ENCODE measurements around the gene ZNF316. TPM values are rescaled to one million over a fixed set of nuclear protein-coding genes. Genes with fewer than 3 reads are reported as not detected.

The ZNF316 gene
- total RNA-seq, 2 experiments from 2014 or later: 42.6 to 43.7 TPM

DNA sequence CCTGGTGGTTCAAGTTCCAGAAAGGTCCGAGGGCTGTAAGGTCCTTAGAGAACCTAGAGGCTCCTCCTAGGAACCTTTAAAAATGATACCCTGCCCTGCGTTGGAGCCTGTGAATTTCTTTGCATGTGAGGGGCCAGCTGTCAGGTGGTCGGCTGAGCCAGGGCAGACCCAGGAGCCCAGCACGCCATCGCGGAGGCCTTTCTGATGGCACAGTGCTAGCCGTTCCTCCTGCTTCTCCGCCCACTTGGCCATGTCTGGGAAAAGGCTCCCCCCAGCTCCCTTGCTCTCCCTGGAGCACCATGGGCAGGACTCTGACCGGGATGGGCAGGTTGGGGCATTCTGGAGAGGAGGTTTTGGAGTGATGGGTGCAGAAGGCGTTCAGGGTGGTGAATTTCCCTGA lies 7.6 kb downstream of the ZNF316 start:
- Mint-ChIP-seq H3K9me3 (no peaks in the 10 kb centered on the region), H3K4me1 (peaks cover 7% of the 10 kb centered on the region), H3K4me3 (no peak overlapping the region), H3K36me3 (peaks cover 58% of the 10 kb centered on the region), H3K27ac (no peak overlapping the region), H3K27me3 (no peaks in the 10 kb centered on the region)
- POLR2A ChIA-PET: no interaction called here
- DNase-seq: no peak
- no peak for ATAC-seq (ENCODE audit: low read depth)

DNA sequence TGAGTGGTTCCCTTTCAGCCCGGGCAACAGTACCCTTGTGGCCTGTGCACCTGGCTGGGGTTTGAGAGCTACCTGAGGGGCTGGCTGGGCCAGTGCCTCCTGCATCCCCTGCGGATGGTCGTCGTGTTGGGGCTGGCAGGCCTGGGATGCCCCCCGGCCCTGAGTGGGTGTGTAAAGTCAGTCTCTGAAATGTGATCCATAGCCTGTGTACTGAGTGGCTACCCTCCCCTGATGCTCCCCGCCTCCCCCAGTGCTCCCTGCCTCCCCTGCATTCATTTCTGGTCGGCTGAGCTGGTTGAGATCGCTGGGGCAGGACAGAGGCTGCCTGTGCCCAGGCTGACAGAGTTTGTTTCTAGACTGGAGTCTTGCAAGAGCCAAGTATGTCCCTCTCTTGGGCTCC lies 9.3 kb downstream of the ZNF316 start:
- peaks cover 2% of the 10 kb centered on the region for H3K9me3 Mint-ChIP-seq
- peaks cover 2% of the 10 kb centered on the region for H3K4me1 Mint-ChIP-seq
- H3K27ac Mint-ChIP-seq: no peak overlapping the region
- DNase-seq: no peak
- H3K27me3 Mint-ChIP-seq: no peaks in the 10 kb centered on the region
- H3K4me3 Mint-ChIP-seq: no peak overlapping the region
- POLR2A ChIA-PET: no interaction called here
- no peak for ATAC-seq (ENCODE audit: low read depth)
- peaks cover 69% of the 10 kb centered on the region for H3K36me3 Mint-ChIP-seq

DNA sequence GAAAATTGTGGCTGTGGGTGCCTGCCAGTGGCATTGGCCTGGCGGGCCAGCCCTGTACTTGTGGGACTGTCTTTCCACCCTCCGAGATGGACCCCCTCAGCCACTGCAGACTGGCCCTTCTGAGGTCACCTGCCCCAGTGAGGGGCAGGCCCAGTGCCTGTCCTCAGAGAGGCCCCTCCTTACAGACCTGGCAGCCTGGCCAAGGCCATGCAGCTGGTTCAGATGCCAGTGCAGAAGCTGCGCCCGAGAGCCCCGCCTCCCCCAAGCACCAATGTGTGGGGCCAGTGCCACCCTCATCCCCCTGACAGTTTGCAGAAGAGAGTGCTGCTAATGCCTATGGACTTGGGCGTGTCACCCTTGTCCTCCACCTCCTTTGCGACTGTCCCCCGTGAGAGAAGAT lies 10.0 kb downstream of the ZNF316 start:
- Mint-ChIP-seq H3K4me1 (no peaks in the 10 kb centered on the region), H3K36me3 (peaks cover 70% of the 10 kb centered on the region), H3K27me3 (no peaks in the 10 kb centered on the region), H3K27ac (no peak overlapping the region), H3K4me3 (no peak overlapping the region), H3K9me3 (peaks cover 2% of the 10 kb centered on the region)
- DNase-seq (no peak), ATAC-seq (ENCODE audit: low read depth) (no peak)
- POLR2A ChIA-PET: no interaction called here

DNA sequence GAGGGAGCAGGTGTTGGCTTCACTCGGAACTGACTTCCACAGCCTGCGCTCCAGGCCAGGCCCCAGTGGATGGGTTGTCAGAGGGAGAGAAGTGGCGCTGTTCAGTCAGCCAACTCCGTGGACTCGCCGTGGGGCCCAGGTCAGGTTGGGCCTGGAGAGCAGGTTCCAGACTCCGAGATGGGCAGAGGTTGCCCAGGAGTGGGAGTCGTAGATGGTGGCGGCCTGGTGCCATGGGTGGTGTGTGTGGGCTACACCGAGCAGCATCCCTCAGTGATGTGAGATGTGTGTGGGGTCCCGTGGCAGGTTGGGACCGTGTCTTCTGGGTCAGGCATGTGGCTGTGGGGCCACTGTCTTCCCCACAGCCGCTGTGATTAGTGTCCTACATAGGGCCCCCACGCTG lies 10.4 kb downstream of the ZNF316 start:
- Mint-ChIP-seq H3K9me3 (peaks cover 2% of the 10 kb centered on the region), H3K27me3 (no peaks in the 10 kb centered on the region), H3K36me3 (peaks cover 67% of the 10 kb centered on the region), H3K4me1 (no peaks in the 10 kb centered on the region), H3K27ac (no peak overlapping the region), H3K4me3 (no peak overlapping the region)
- DNase-seq (no peak), ATAC-seq (ENCODE audit: low read depth) (no peak)
- POLR2A ChIA-PET: no interaction called here

DNA sequence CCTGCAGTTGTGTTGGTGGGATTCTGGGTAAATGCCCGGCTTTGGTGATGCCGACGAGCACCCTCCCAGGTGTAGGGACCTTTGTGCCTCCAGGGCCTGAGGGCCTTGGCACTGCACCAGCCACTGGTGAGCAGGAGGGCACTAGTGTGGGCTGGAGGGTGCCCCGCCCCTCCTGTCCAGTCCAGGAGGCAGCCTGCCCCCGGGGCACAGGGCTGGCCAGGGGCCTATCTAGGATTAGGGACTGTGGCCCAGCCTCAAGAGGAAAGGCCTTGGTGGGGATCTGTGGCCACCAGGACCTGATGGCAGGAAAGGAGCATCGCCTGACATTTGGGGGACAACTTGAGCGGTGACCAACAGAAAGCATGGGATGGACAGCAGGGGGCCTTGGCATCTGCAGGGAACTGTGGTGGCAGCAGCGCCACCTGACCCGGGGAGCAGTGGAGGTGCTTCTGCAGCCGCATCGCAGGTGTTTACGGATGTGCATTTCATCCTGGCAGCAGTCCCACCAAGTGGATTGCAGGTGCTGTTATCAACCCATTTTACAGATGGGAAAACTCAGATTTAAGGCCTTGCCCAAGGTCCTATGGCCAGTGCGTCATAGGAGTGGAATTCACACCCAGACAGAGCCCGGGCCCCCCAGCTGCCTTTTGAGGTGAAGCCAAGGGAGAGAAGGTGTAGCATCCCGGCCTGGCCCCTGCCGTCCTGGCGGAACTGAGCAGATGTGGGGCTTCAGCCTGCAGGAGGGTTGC lies 11.1 kb downstream of the ZNF316 start:
- Mint-ChIP-seq H3K4me3 (no peak overlapping the region), H3K36me3 (peaks cover 65% of the 10 kb centered on the region), H3K4me1 (no peaks in the 10 kb centered on the region), H3K27me3 (no peaks in the 10 kb centered on the region), H3K9me3 (peaks cover 2% of the 10 kb centered on the region), H3K27ac (no peak overlapping the region)
- DNase-seq (no peak), ATAC-seq (ENCODE audit: low read depth) (no peak)
- POLR2A ChIA-PET: no interaction called here

DNA sequence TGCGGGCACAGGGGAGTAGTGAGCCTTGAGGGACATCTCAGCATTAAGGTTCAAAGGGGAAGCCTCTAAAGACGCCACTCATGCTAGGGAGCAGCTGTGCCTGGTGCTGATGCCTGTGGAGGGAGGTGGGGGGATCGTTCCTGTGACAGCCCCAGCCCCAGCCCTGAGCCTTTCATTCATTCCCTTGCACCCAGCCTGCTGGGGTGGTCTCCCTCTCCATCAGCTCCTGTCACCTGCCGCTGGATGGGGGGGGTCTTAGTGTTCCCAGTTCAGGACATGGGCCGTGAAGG lies 11.6 kb downstream of the ZNF316 start:
- no peak for ATAC-seq (ENCODE audit: low read depth)
- no peak for DNase-seq
- H3K4me1 Mint-ChIP-seq: no peaks in the 10 kb centered on the region
- no peak overlapping the region for H3K4me3 Mint-ChIP-seq
- peaks cover 2% of the 10 kb centered on the region for H3K9me3 Mint-ChIP-seq
- H3K27me3 Mint-ChIP-seq: no peaks in the 10 kb centered on the region
- no peak overlapping the region for H3K27ac Mint-ChIP-seq
- POLR2A ChIA-PET: no interaction called here
- peaks cover 63% of the 10 kb centered on the region for H3K36me3 Mint-ChIP-seq

DNA sequence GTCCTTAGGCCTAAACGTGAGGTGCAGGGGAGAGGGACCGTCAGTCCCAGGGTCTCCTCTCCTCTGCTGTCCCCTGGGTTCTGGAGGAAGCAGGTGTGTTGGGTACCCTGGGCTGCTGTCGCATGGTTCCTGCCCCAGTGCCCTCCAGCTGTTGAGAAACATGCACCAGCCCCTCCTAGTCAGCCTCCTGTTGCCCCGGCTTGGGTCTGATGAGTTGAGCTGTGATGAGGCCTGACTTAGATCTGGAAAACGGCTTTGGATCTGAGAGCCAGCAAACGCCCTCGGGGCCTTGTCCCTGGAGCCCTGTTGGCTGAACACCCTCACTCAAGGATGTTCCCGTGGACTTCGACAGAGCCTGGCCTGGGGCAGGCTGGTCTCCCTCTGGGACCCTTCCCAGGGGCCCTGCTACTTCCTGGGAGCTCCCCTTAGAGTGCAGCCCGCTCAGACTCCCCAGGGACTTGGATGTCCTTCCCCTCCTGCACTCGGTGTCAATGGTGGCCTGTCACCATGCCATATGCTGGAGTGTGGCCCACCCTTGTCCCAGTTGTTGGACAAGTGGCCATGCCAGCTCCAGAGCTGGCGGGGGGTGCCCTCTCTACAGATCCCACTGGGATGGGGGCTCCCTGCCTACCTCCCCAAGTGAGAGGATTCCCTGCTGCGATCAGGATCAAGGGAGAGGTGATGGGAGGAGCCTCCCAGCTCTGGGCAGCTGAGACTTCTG lies 12.3 kb downstream of the ZNF316 start:
- ATAC-seq (ENCODE audit: low read depth): no peak
- H3K9me3 Mint-ChIP-seq: peaks cover 2% of the 10 kb centered on the region
- no peaks in the 10 kb centered on the region for H3K4me1 Mint-ChIP-seq
- POLR2A ChIA-PET: no interaction called here
- DNase-seq: no peak
- no peak overlapping the region for H3K27ac Mint-ChIP-seq
- no peaks in the 10 kb centered on the region for H3K27me3 Mint-ChIP-seq
- no peak overlapping the region for H3K4me3 Mint-ChIP-seq
- peaks cover 59% of the 10 kb centered on the region for H3K36me3 Mint-ChIP-seq

DNA sequence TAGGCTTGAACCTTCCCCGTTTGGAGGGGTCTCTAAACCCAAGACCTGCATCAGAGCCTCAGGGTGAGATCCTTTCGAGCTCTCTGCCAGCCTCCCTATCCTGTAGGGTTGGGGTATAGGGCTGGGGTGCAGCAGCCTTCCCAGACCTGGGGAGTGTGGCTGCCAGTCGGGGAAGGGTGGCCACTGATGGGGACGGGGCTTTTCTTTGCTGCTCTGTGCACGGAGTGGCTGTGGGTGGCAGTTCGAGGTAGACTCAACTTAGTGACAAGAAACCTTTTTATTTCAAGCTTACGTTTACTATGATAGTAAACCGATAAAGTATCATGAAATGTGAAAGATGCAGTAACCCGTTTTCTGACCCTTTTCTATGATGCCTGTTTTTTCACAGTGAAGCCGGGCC lies 13.0 kb downstream of the ZNF316 start:
- Mint-ChIP-seq H3K27ac (no peak overlapping the region), H3K9me3 (peaks cover 3% of the 10 kb centered on the region), H3K27me3 (no peaks in the 10 kb centered on the region), H3K36me3 (peaks cover 60% of the 10 kb centered on the region), H3K4me1 (no peaks in the 10 kb centered on the region), H3K4me3 (no peak overlapping the region)
- POLR2A ChIA-PET: no interaction called here
- ATAC-seq (ENCODE audit: low read depth): no peak
- no peak for DNase-seq

DNA sequence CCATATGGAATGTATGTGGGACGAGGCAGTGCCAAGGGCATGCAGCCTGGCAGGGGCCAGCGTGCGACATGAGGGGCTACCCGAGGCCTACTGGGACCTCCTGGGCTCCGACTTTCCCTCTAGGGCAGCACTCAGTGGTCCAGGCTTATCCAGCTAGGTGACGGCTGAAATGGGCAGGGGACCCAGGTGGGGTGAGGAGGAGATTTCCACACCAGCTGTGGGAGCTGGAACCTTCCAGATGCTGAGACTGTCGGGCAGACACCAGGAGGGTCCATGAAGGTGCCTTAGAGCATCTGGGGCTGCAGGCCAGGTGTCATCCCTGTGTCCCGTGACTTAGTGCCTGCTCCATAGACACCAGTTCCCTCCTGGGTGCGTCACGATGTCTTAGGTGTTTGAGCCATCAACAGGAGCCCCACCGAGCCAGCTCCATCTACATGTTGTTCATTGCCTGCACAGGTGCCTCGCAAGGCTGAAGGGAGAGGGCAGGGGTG lies 13.4 kb downstream of the ZNF316 start:
- no peak for ATAC-seq (ENCODE audit: low read depth)
- Mint-ChIP-seq H3K4me3 (no peak overlapping the region), H3K36me3 (peaks cover 62% of the 10 kb centered on the region), H3K27ac (no peak overlapping the region), H3K4me1 (no peaks in the 10 kb centered on the region), H3K27me3 (no peaks in the 10 kb centered on the region), H3K9me3 (peaks cover 3% of the 10 kb centered on the region)
- no peak for DNase-seq
- POLR2A ChIA-PET: no interaction called here

DNA sequence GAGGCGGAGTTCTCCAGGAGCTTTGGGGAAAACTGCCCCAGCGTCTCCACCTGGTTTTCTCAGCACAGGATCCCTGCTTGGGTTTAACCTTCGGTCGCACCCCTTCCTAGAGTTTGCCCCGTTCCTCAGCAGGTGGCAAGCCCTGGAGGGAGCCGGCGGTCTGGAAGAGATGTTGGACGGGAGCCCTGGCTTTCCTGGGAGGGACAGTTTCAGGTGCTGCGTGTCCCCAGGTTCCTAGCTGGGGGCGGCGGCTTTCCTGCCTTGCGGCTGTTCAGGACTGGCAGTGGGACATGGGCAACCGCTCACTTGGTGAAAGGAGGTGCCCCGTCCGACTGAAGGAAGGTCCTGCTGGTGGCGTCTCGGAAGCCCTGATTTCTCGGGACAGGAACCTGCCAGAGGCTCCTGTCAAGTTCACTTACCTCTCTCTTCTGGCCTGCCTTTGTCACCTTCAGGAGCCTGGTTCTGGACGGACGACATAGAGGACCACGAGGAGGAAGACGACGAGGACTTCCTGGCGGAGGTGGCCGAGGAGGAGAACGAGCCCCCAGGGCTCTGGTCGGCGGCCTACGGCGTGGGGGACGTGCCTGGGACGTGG lies 14.8 kb downstream of the ZNF316 start:
- Mint-ChIP-seq H3K9me3 (peaks cover 3% of the 10 kb centered on the region), H3K36me3 (peaks cover 55% of the 10 kb centered on the region), H3K27ac (no peak overlapping the region), H3K4me1 (no peaks in the 10 kb centered on the region), H3K27me3 (no peaks in the 10 kb centered on the region), H3K4me3 (no peak overlapping the region)
- peak; percentile 19 for DNase-seq
- no peak for ATAC-seq (ENCODE audit: low read depth)
- POLR2A ChIA-PET: no interaction called here

DNA sequence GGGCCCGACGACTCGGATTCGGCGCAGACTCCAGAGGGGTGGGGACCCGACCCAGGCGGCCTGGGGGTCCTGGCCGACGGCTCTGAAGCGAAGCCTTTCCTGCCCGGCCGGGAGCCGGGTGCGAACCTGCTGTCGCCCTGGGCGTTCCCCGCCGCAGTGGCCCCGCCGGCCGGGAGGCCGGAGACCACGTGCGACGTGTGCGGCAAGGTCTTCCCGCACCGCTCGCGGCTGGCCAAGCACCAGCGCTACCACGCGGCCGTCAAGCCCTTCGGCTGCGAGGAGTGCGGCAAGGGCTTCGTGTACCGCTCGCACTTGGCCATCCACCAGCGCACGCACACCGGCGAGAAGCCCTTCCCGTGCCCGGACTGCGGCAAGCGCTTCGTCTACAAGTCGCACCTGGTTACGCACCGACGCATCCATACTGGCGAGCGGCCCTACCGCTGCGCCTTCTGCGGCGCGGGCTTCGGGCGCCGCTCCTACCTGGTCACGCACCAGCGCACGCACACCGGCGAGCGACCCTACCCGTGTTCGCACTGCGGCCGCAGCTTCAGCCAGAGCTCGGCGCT lies 15.4 kb downstream of the ZNF316 start:
- POLR2A ChIA-PET: no interaction called here
- H3K9me3 Mint-ChIP-seq: peaks cover 3% of the 10 kb centered on the region

DNA sequence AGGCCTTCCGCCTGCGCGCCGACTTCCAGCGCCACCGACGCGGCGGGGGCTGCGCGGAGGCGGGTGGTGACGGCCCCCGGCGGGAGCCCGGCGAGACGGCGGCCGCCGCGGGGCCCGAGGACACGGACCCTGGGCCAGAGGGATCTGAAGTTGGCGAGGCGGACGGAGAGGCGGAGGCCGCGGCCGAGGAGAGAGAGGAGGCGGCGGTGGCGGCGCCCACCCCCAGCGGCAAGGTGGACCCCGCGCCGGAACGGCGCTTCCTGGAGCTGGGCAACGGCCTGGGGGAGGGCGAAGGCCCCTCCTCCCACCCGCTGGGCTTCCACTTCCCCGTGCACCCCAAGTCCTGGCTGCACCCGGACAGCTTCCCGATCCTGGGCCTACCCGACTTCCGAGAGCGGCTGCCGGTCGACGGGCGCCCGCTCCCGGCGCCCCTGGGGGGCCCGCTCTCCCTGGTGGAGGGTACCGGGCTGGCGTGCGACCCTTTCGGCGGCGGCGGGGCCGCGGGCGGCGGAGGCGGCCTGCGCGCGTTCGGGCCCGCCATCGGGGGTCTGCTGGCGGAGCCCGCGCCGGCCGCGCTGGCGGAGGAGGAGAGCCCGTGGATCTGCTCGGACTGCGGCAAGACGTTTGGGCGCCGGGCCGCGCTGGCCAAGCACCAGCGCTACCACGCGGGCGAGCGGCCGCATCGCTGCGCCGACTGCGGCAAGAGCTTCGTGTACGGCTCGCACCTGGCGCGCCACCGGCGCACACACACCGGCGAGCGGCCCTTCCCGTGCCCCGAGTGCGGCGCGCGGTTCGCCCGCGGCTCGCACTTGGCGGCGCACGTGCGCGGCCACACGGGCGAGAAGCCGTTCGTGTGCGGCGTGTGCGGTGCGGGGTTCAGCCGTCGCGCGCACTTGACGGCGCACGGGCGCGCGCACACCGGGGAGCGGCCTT lies 16.2 kb downstream of the ZNF316 start:
- POLR2A ChIA-PET: no interaction called here
- Mint-ChIP-seq H3K36me3 (peaks cover 44% of the 10 kb centered on the region), H3K4me3 (no peak overlapping the region), H3K27ac (no peak overlapping the region), H3K27me3 (no peaks in the 10 kb centered on the region), H3K9me3 (peaks cover 3% of the 10 kb centered on the region), H3K4me1 (no peaks in the 10 kb centered on the region)
- no peak for ATAC-seq (ENCODE audit: low read depth)
- peak; percentile 6 for DNase-seq

More for the DNA sequence above, 15.4 kb downstream of the ZNF316 start:
- no peak for DNase-seq
- Mint-ChIP-seq H3K4me3 (no peak overlapping the region), H3K27me3 (no peaks in the 10 kb centered on the region), H3K36me3 (peaks cover 49% of the 10 kb centered on the region), H3K27ac (no peak overlapping the region), H3K4me1 (no peaks in the 10 kb centered on the region)
- ATAC-seq (ENCODE audit: low read depth): no peak
